HG03064 (cell line): ENCODE results near the gene VEPH1.
"Not testable (repeated sequence)": the region's sequence is repeated elsewhere in the genome, so short reads cannot be mapped to it uniquely, and the experiment has no call there.

Source experiments
- ATAC-seq: cut with Tn5 transposase; IDR thresholded peaks from one replicate; pipeline ENCODE4 v1.9.1; 2021; ENCODE audit warnings: low read depth; ENCODE audit not compliant: unreplicated experiment

Gene VEPH1

DNA sequence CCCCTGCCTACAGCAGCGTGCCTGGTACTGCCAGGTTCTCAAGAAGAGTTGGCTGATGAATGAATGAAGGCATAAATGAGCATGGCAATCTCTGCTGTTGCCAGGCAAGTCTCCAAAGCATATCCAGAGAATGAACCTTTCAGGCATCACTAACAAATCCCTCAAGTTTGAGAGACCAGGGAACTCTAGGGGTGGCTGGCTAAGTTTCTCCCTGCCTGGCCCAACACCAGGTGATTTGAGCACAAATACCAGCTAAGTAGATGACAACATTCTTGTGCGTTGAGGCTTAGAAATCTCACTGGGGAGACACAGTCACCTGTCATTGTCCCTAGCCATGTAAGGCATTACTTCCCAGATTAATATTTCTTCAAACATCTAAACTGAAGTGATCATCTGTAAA lies 147.9 kb downstream of the VEPH1 start:
- ATAC-seq: no peak

DNA sequence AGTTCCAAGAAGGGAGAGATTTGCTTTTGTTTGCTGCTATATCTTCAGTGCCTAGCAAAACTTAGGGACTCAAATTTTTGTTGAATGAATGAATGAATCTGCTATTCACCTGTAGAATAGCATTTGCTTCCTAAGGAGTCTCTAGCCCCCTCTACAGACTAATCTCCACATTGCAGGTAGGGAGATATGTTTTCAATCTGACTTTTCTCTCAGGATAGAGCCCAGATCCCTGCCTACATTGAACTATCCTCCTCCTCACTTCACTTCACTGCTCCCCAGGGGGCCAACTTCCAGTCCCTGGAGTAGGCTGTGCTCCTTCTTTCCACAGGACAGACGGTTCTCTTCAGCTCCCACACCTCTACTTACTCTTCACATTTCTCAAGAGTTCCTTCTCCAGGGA lies 148.5 kb downstream of the VEPH1 start:
- ATAC-seq: no peak

DNA sequence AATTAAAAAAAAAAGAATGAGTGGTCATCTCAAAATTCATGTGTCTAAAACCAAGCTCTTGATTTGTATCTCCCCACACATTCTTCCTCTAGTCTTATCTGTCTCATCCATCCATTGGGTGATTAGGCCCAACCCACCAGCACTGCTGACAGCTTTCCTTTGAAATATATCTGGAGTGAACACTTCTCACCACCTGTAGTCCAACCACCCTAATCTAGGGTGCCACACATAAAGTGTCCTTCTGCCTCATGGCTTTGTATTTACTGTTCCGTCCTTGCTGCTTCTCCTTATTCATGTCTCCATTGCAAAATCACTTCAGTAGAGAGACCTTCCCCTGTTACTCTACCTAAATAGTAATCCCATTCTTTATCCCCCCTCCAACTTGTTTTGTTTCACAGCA lies 149.0 kb downstream of the VEPH1 start:
- ATAC-seq: no peak

DNA sequence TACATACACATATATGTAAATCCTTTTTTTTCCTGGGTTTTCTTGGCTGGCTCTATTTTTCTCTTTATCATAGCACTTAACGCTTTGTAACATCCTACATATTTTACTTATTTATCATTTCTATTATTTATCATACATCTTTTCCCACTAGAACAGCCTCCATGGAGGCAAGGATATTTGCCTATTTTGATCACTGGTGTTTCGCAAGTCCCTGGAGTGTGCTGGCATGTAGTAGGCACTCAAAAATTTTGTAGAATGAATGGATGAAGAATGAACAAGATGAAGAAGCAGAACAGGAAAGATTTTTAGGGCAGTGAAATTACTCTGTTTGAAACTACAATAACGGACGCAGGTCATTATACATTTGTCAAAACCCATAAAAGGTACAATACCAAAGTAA lies 149.6 kb downstream of the VEPH1 start:
- no peak for ATAC-seq

DNA sequence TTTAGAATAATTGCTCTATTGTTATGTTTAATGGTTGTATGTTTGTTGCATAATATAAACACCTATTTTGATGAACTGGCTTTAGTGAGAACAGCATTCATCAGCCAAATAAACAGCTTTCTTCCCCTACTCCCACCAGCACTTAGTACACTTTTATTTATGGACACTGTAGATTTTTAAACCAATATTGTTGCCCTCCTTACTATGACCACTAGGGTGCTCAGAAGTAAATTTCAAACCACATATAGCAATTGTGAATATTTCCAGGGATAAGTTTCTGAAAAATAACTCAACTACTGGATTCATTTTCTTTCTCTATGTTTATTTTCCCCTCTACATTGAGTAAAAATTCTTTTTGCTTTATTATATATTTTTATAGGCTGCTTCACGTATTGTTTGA lies 151.2 kb downstream of the VEPH1 start:
- ATAC-seq: no peak

DNA sequence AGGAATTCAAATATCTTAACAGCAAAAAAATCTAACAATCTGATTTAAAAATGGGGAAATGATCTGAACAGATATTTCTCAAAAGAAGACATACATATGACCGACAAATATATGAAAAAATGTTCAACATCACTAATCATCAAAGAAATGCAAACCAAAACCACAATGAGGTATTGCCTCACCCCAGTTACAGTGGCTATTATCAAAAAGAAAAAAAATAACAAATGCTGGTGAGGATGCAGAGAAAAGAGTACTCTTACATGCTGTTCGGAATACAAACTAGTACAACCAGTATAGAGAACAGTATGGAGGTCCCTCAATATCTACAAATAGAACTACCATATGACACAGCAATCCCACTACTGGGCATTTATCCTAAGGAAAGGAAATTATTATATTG lies 152.6 kb downstream of the VEPH1 start:
- ATAC-seq: not testable (repeated sequence)

DNA sequence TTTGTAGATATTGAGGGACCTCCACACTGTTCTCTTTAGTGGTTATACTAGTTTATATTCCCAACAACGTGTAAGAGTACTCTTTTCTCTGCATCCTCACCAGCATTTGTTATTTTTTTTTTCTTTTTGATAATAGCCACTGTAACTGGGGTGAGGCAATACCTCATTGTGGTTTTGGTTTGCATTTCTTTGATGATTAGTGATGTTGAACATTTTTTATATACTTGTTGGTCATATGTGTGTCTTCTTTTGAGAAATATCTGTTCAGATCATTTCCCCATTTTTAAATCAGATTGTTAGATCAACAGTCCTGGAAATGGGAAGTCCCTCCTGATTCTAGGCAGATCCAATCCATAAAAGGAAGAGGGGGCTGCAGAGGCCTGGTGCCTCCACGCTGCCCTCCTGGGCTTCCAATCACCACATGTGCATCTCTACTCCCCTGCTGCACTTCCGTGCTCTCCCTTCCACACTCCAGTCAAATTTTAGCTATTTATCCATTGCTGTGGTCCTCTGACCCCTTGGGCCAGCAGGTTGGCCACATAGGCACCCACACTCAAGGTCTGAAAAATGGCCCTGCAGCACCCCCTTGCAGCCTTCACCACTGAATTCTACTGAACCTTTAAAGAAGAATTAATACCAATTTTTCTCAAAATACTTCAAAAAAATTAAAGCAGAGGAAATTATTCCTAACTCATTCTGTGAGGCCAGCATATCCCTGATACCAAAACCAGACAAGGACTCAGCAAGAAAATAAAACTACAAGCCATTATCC lies 154.7 kb downstream of the VEPH1 start:
- ATAC-seq: not testable (repeated sequence)

DNA sequence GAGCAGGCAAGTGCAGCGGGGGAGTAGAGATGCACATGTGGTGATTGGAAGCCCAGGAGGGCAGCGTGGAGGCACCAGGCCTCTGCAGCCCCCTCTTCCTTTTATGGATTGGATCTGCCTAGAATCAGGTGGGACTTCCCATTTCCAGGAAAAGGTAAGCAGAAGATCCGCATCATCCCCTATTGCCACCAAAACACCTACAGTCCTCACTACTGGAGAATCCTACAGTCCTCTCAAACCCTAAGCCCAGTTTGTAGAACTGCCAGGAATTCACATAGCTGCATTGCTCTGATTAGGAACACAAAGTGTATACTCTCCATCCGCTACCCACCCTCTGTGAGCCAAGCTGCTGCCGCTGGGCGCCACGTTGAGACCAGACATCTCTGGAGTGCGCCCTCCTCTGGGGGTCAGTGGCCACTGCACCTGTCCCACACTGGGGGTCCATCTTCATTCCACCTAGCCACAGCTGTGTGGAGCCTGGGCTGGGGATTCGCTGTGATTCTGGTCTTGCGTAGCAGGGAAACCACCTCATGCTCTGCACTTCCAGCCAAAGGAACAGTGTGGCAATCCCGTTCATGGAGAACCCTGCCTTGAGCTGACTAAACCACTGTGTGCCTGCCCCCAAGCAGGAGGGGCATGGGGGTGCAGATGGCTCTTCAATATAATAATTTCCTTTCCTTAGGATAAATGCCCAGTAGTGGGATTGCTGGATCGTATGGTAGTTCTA lies 155.5 kb downstream of the VEPH1 start:
- ATAC-seq: no peak

DNA sequence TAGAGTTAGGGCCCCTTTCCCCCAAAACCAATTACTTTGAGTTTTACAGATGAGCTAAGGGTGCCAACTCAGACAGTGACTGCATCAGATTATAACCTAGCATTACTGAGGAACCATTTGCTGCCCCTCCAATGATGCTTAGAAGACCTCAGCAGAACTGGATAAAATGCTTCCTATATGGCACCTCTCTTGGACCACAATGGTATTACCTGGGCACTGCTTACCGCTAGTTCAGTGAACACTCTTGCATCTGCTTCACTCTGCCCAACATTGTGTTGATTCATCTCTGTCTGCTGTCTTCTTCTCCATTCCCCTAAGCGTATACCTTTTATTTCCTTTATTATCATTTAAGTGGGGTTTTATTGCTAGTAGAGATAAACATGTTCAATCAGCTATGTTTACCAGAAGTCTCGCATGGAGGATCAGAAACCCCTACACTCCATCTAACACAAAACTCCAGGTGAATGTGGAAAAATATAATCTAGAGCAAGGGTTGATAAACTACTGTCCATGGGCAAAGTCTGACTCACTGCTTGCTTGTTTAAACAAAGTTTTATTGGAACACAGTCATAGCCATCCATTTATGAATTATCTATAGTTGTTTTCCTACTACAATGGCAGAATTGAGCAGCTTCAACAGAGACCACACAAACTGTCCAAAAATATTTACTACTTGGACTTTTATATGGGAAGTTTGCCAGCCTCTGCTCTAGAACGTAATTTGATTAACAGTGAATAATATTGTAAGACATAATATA lies 166.8 kb downstream of the VEPH1 start:
- ATAC-seq: no peak

DNA sequence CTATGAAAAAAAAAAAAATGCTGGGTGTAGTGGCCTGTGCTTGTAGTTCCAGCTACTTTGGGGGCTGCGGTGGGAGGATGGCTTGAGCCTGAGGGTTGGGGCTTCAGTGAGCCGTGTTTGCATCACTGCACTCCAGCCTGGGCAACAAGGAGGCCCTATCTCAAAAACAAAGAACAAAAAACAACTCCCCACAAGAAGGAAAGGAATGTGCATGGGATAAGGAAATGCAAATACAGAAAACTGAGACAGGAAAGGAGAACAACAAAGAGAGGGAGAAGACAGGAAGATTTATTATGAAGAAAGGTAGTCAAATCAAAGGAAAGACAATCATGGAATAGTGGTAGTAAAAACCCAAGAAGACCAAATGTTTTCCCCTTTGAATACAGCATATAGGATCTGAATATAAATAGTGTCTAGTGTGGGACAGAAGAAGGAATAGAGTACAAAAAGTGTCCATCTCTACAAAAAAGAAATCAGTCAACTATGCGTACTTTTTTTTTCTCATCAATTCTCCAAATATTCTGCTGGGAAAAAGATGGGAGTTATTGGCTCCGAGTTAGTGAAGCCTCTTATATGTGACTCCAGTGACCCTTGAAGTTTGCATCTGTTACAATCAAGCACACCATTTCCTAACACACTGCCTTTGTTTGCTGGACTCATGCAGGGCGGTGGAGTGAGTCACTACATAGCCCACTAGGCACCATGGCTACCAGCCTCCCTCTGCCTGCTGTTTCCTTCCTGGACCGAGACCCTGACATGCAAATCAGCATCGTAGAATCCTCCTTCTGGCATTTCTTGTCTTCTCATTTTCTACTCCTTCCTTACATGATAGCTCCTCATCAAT lies 167.8 kb downstream of the VEPH1 start:
- ATAC-seq: no peak

DNA sequence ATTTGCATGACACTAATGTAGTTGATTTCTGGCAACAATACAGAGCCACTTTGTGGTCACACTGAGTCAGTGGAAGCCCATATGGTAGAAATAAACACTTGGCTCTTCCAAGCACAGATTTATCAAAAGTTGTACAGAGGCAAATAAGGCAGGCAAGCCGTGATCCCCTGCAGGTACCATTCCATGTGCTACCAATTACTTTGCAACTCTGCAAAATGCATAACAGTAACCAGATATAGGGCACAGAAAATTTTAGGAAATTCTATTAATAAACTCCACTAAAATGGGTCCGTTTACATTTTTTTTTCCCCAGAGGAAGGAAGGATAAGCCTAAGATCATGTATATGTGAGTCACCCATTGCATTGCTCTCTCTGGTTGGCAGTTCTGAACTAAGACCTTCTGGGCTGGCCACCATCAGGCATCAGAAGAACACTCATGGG lies 169.6 kb downstream of the VEPH1 start:
- ATAC-seq: no peak

DNA sequence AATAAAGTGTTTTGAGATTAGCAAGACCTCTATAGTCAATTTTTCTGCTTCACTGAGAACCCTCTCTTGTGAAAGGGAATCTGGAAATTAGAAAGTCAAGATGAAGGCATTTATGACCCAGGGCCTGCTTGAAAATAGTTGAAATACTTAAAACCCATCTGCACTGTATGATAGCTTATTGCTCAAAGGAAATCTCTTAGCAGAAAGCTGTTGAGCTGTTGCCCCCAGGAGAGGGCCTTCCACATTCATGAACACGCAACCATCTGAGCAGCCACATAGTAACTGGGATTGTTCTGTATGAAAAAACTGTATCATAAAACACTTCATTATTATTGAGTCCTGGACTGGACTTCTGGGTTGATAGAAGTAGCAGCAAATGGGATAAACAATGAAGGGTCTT lies 173.0 kb downstream of the VEPH1 start:
- no peak for ATAC-seq

DNA sequence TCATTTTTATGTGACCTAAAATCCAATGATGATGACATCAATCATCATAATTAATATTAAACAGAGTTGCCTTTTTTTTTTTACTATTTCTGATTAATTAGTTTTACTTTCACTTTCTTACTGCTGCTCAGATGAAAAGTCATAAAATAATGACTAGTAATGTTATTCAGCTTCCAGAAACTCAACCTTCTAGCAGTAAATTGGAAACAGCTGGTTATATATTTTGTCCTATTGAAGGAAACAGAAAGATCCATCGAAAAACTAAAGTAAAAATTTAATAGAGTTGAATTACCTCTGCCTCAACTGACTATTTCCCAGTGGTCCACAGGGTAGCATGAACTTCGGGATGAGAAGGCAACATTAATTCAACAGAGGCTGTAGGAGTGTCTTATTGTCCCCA lies 173.7 kb downstream of the VEPH1 start:
- ATAC-seq: no peak

DNA sequence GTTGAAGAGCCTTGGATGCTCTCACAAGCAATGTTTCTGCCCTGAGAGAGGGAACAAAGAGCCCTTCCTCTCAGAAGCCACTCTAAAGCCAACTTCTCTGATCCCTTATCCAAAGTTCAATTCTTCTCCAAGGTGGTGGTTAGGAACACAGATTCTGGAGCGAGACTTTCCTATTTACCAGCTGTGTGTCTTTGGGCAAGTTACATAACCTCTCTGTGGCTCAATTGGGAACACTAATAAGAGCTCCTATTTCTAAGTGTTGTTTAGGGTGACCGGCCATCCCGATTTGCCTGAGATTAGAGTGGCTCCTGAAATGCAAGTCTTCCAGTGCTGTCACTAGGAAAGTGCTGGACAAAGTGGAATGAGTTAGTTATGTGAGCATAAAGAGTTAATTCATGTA lies 175.4 kb downstream of the VEPH1 start:
- ATAC-seq: no peak

DNA sequence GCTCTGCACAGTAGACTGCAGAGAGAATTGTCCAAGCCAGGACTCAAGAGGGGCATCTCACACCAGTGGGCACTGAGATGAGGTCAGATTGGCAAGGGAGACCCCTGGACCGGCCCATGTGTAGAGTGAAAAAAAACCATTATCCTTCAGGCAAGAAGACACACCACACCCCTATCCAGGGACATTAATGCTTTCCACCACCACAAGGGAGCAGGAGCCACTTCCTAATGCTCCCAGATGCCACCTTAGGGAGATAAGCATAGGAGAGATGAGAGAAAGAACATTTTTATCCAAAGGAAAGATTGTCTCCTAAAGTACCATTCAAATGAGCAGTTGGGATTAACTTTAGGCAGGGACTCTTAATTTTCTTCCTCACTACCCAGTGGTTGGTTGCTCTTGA lies 176.2 kb downstream of the VEPH1 start:
- ATAC-seq: no peak

DNA sequence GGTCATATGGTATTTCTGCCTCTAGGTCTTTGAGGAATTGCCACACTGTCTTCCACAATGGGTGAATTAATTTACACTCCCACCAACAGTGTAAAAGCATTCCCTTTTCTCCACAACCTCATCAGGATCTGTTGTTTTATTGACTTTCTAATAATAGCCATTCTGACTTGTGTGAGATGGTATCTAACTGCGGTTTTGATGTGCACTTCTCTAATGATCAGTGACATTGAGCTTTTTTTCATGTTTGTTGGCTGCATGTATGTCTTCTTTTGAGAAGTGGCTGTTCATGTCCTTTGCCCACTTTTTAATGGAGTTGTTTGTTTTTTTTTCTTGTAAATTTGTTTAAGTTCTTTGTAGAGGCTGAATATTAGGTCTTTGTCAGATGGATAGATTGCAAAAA lies 178.3 kb downstream of the VEPH1 start:
- not testable (repeated sequence) for ATAC-seq

DNA sequence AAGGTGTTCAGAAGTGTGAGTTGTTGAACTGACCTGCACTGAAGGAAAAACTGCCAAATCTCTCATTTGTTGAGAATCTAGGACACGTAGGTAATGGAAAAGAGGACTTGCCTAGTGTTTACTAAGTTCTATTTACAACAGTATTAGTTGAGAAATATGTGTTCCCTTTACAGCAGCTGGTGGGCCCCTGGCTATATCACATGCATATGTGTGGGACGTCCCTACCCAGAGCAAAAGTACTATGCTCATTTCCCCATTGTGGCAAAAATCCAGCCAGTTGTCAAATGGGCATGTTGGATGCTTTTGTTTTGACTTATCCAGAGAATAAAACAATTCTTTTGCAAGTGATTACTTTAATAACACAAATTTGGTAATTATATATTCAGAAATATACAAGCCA lies 179.9 kb downstream of the VEPH1 start:
- no peak for ATAC-seq

DNA sequence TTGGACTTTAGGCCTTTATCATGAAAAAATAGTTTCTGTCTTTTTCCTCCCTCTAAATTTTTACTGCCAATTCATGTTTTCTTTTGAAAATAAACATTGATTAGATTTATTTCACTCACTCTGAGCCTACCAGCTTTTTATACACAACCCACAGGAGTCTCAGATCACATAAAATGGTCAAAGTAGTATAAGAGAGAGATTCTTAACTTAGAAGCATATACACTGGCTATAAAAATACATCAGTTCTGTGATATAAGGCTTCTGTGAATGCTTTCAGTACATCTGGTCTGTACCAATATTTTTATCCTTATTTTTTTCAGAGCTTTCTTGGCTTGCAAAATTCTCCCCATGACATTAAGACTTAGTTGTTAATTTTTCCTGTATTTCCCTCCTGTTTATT lies 183.5 kb downstream of the VEPH1 start:
- ATAC-seq: no peak

DNA sequence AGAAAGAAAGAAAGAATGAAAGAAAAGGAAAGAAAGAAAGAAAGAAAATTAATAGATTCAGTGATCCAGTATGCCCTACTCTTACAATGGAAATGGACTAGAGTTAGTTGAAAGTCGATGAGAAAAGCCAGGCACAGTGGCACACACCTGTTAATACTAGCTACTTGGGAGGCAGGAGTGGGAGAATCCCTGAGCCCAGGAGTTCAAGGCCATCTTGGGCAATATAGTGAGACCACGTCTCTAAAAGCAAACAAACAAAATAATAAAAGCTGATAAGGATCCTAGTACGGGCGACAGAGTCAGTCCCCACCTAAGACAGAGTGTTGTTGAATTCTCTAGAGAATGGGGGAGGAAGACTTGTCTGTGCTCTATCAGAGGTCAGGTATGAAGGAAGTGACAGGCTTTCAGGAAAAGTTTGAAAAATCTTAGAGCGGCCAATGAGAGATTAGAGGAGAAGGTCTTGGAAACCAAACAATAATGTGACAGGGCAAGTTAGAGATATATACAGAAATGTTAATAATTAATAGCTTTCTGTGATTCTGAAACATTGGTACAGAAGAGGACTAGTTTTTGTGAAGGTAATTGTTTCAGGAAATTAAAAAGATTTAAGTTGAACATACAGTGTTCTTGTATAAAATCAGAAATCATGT lies 184.5 kb downstream of the VEPH1 start:
- ATAC-seq: no peak

DNA sequence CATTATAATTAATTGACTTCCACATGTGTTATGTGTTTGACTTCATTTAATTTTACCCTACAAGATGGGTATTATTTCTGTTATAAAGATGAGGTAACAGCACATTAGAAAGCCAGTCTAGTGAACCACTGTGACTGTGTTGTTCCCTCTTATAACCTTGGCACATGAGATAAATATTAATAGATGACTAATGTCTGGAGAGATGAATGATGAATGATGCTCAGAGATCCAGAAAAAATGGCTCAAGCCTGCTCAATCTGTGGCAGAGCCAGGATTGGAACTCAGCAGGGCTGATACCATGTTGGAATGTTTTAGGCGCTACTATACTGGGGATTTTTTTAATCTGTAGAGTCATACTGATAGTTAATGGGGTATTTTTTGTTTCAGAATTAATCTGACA lies 185.3 kb downstream of the VEPH1 start:
- no peak for ATAC-seq
